K562 (cell line): ENCODE results near the gene INTS1. TPM values are rescaled to one million over a fixed set of nuclear protein-coding genes. Genes with fewer than 3 reads are reported as not detected.

ENCODE experiments used
- ATAC-seq: fragments of 200-7000 bp; cut with Tn5 transposase; 3 replicates; pipeline ENCODE4 v1.9.1; 2020; ENCODE audit warnings: moderate library complexity
- BruUV-seq: library from RNA; stranded (reverse); fragments of 400-500 nt; replicated peaks from 2 replicates; lab custom pipeline; 2021; lab: Mats Ljungman, UMichigan
- CTCF ChIA-PET: fragments of 300-600 bp; formaldehyde crosslinking; extraction: SDS; loops from one replicate; lab custom pipeline; 2021; ENCODE audit warnings: low intra/inter-chr PET ratio; lab: Yijun Ruan, JAX
- POLR2A ChIA-PET: fragments of 300-600, 350-650 bp; sonication (Branson Sonifier 250); formaldehyde crosslinking; extraction: SDS; loops from one replicate; lab custom pipeline; 2021; ENCODE audit warnings: antibody characterized with exemption, inconsistent platforms; lab: Yijun Ruan, JAX
- DNase-seq, 4 experiments: peaks; one replicate each; pipeline versions ENCODE4 v3.0.0 to v3.0.0-alpha.2; 2011 to 2018; ENCODE audit warnings: low spot score in 3 of 4, mixed read lengths in 3 of 4; ENCODE audit errors: extremely low read depth in 1 of 4
- FAIRE-seq: peaks from 2 replicates; lab custom pipeline; 2011; peaks lifted over from hg19 to GRCh38; lab: Jason Lieb, UNC
- H2AFZ ChIP-seq: 2 replicates; pipeline ENCODE4 v1.6.0; 2011; ENCODE audit warnings: low read depth, low read length, control low read depth, inconsistent platforms
- H3K27ac ChIP-seq: fragments of 200-600 bp; 3 replicates; pipeline ENCODE4 v1.8.0; 2011; ENCODE audit warnings: low read depth, mild to moderate bottlenecking, control low read depth, inconsistent platforms, low read length, moderate library complexity, mixed read lengths; ENCODE audit errors: extremely low read depth
- H3K27me3 ChIP-seq, 2 experiments: fragments of 300-600 bp in 1 of 2; 2 replicates in 1 of 2; 3 replicates in 1 of 2; pipeline versions ENCODE4 v1.6.0 to v1.8.0; 2011; ENCODE audit warnings: inconsistent platforms in 2 of 2, low read length in 2 of 2, mild to moderate bottlenecking in 1 of 2, mixed read lengths in 1 of 2, moderate library complexity in 1 of 2; ENCODE audit not compliant: control insufficient read depth in 2 of 2, insufficient read depth in 2 of 2
- H3K36me3 ChIP-seq: fragments of 300-600 bp; 3 replicates; pipeline ENCODE4 v1.8.0; 2011; ENCODE audit warnings: mild to moderate bottlenecking, low read length, inconsistent platforms; ENCODE audit not compliant: control insufficient read depth, insufficient read depth
- H3K4me1 ChIP-seq, 2 experiments: fragments of 200-600 bp in 1 of 2; replicated peaks in 1 of 2; 2 replicates in 1 of 2; 3 replicates in 1 of 2; pipeline versions ENCODE4 v1.5.1 to v1.8.0; 2011; ENCODE audit warnings: inconsistent platforms in 2 of 2, low read length in 2 of 2, mild to moderate bottlenecking in 1 of 2, mixed read lengths in 1 of 2, moderate library complexity in 1 of 2; ENCODE audit not compliant: control insufficient read depth in 2 of 2, insufficient read depth in 2 of 2
- H3K4me2 ChIP-seq: 2 replicates; pipeline ENCODE4 v1.6.1; 2011; ENCODE audit warnings: low read length, control low read depth, inconsistent platforms, mixed read lengths; ENCODE audit not compliant: insufficient read depth
- H3K4me3 ChIP-seq: fragments of 200-600 bp; sonication (generic), shearing (Covaris generic); 2 replicates; pipeline ENCODE4 v1.5.1; 2016; ENCODE audit warnings: control low read depth, inconsistent platforms
- H3K79me2 ChIP-seq: fragments of 200-600 bp; 3 replicates; pipeline ENCODE4 v1.8.0; 2011; ENCODE audit warnings: low read length, inconsistent platforms; ENCODE audit not compliant: control insufficient read depth, insufficient read depth
- H3K9ac ChIP-seq, 2 experiments: 2 replicates each; pipeline versions ENCODE4 v1.6.0 to v1.6.1; 2011; ENCODE audit warnings: low read depth in 2 of 2, low read length in 2 of 2, control low read depth in 1 of 2, inconsistent platforms in 1 of 2, mild to moderate bottlenecking in 1 of 2, mixed read lengths in 1 of 2; ENCODE audit not compliant: insufficient read depth in 1 of 2
- H3K9me1 ChIP-seq: one replicate; pipeline ENCODE4 v1.6.0; 2011; ENCODE audit warnings: inconsistent platforms, mild to moderate bottlenecking, low read length, moderate library complexity; ENCODE audit not compliant: control insufficient read depth, insufficient read depth
- H3K9me3 ChIP-seq: replicated peaks from 2 replicates; pipeline ENCODE4 v1.5.1; 2011; ENCODE audit warnings: low read depth, low read length, inconsistent platforms; ENCODE audit not compliant: control insufficient read depth, insufficient read depth
- H4K20me1 ChIP-seq: replicated peaks from 2 replicates; pipeline ENCODE4 v1.6.1; 2011; ENCODE audit warnings: low read length, inconsistent platforms, mixed read lengths; ENCODE audit not compliant: control insufficient read depth, insufficient read depth
- POLR2G ChIP-seq: fragments of 200-400 bp; formaldehyde crosslinking; IDR thresholded peaks from 2 replicates; pipeline ENCODE4 v1.6.1; 2017; ENCODE audit warnings: low read depth, mild to moderate bottlenecking, antibody characterized with exemption, low read length, moderate library complexity
- RBFOX2 ChIP-seq: fragments of 200-400 bp; formaldehyde crosslinking; IDR thresholded peaks from 2 replicates; pipeline ENCODE4 v1.6.1; 2017; ENCODE audit warnings: low read depth, mild to moderate bottlenecking, low read length, moderate library complexity
- WGBS: fragments of 100-300 bp; shearing (Covaris generic); methylation state at CpG from one replicate; pipeline ENCODE4 v1.1.6; 2016; ENCODE audit warnings: low coverage, mixed read lengths; ENCODE audit not compliant: insufficient coverage; ENCODE audit errors: missing lambda C conversion rate; 5-methylcytosine and 5-hydroxymethylcytosine counted together
- in situ Hi-C: fragments of 300-500 bp; cut with MboI; formaldehyde crosslinking; loops from 4 replicates; pipeline ENCODE4 v1.15.0; 2018; ENCODE audit warnings: inconsistent platforms, mixed read lengths
- intact Hi-C: fragments of 100-400 bp; cut with micrococcal nuclease; formaldehyde crosslinking; loops from 2 replicates; pipeline ENCODE4 v1.14.2; 2022
- polyA plus RNA-seq, 8 experiments: library from polyadenylated mRNA; depleted of rRNA in 4 of 8; stranded (reverse) in 5 of 8; unstranded in 3 of 8; fragments of >200 nt; fragmentation: Nextera tagmentation in 2 of 8; fragmentation: Illumina TruSeq in 1 of 8; extraction: Ambion mirVana in 2 of 8; extraction: Trizol in 1 of 8; gene quantifications; 2 replicates each; pipeline versions ENCODE4 v1.2.1 to v1.2.3, GENCODE V29; 2011 to 2014; ENCODE audit warnings: inconsistent platforms in 1 of 8, missing spikeins in 1 of 8
- total RNA-seq, 7 experiments: library from RNA; depleted of rRNA in 6 of 7; stranded (reverse); fragments of >200 nt in 6 of 7; fragmentation: Illumina TruSeq in 2 of 7; extraction: Trizol in 2 of 7; gene quantifications; 2 replicates each; pipeline versions ENCODE4 v1.2.1 to v1.2.3, GENCODE V29; 2011 to 2021; ENCODE audit warnings: low replicate concordance in 1 of 7
- TF ChIP-seq, protein P1 (sequence below): sonication (generic); formaldehyde crosslinking; IDR thresholded peaks from 2 replicates; pipeline ENCODE4 v1.8.0; 2022; ENCODE audit warnings: mild to moderate bottlenecking, missing genetic modification reagents

The INTS1 gene
- total and polyA plus RNA-seq, 9 of the 15 experiments (the other 6 are each of a cell fraction or from before 2014, with no cell fraction given), result 0.34 to 119 (median 18.5) TPM

- Histone ChIP-seq H3K9me1 (no peaks in the 10 kb centered on the region), H3K4me3 (no peak overlapping the region), H3K9ac (no peak overlapping the region), H3K4me1 (peaks cover 7 to 29% of the 10 kb centered on the region in 2 experiments; a peak in 3 of 5 replicates), H4K20me1 (no peaks in the 10 kb centered on the region; the same call in 1 of the 2 replicates), H3K9me3 (no peaks in the 10 kb centered on the region), H3K4me2 (no peak overlapping the region), H3K27ac (no peak overlapping the region), H3K36me3 (peaks cover 73% of the 10 kb centered on the region; the same call in 2 of the 3 replicates), H2AFZ (no peak overlapping the region), H3K79me2 (peaks cover 28% of the 10 kb centered on the region), H3K27me3 (no peaks in the 10 kb centered on the region)
- no peak for FAIRE-seq
- no peak for DNase-seq
- BruUV-seq, result no TSS peak
- TF ChIP-seq, protein P1, sequence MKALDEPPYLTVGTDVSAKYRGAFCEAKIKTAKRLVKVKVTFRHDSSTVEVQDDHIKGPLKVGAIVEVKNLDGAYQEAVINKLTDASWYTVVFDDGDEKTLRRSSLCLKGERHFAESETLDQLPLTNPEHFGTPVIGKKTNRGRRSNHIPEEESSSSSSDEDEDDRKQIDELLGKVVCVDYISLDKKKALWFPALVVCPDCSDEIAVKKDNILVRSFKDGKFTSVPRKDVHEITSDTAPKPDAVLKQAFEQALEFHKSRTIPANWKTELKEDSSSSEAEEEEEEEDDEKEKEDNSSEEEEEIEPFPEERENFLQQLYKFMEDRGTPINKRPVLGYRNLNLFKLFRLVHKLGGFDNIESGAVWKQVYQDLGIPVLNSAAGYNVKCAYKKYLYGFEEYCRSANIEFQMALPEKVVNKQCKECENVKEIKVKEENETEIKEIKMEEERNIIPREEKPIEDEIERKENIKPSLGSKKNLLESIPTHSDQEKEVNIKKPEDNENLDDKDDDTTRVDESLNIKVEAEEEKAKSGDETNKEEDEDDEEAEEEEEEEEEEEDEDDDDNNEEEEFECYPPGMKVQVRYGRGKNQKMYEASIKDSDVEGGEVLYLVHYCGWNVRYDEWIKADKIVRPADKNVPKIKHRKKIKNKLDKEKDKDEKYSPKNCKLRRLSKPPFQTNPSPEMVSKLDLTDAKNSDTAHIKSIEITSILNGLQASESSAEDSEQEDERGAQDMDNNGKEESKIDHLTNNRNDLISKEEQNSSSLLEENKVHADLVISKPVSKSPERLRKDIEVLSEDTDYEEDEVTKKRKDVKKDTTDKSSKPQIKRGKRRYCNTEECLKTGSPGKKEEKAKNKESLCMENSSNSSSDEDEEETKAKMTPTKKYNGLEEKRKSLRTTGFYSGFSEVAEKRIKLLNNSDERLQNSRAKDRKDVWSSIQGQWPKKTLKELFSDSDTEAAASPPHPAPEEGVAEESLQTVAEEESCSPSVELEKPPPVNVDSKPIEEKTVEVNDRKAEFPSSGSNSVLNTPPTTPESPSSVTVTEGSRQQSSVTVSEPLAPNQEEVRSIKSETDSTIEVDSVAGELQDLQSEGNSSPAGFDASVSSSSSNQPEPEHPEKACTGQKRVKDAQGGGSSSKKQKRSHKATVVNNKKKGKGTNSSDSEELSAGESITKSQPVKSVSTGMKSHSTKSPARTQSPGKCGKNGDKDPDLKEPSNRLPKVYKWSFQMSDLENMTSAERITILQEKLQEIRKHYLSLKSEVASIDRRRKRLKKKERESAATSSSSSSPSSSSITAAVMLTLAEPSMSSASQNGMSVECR, result no peak
- TF ChIP-seq RBFOX2, result peak; percentile 33
- TF ChIP-seq POLR2G, result peak; percentile 12; the same call in 1 of the 2 replicates
- in situ Hi-C loops (no loop called here), intact Hi-C loops (no loop called here)
- CTCF ChIA-PET, result no interaction called here
- whole genome bisulfite sequencing, result 94% methylated on average over 7 of the region's 33 CpGs
- POLR2A ChIA-PET, result interaction anchor here (0.6 kb wide), 1 partner anchor 164 kb away, joined by 5 read pairs; no protein-coding TSS in a partner anchor
- no peak for ATAC-seq
Observed at GRCh38 chr7:1499367-1500029, 4.7 kb downstream of the INTS1 start.
